ENCODE measurements around the gene ZER1.

Gene ZER1

DNA sequence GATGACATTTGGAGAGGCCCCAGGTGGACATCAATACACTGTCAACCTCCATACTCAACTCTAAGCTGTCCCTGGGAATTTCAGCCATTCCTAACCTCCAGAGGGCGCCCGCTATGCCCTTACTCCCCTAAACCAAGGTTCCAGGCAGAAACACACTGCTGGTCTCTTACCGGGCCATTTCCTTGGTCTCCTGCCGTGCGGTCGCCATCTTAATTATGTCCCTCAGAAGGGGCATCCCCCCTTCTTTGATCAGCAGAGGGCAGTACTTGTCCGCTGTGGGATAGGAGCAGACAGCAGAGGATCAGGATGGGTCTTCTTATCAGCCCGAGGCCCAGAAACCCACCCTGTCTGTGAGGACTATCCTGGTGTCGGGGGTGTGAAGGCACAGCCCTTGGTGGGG is 38.5 kb downstream of the ZER1 start:
- DNase-seq (ENCODE audit: low read depth): peak; percentile 85

DNA sequence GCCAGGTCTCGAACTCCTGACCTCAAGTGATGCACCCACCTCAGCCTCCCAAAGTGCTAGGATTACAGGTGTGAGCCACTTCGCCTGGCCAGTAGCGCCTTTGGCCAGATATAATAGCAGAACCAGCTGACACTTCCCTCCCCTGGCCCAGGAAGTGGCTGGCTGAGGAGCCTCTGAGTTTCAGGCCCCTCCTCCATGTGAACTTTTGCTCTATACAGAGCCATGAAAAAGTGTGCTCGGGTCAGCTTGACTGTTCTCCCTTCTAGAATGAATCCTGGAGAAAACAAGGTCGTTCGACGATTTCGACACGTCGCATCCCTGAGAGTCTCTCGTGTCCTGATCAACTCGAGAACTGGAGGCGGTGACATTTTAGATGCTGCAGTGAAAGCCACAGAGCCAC is 39.2 kb downstream of the ZER1 start:
- DNase-seq (ENCODE audit: low read depth): no peak

DNA sequence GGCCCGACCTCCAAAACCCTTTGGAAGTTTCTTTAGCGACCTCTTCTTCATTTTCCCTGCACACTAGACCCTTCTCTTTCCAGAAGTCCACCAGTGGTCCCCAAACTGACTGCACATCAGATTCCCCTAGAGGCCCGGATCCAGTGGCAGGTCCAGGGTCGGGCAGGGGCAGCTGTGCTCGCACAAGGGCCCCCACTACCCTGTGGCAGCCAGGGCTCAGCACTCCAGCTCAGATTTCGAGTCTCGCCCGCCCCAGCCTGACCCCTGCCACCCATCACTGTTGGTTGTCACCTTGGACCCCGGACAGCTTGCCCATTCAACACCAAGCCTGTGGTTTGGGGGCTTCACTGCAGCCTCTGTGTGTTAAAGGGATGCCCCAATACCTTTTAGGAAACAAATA is 40.0 kb downstream of the ZER1 start:
- no peak for DNase-seq (ENCODE audit: low read depth)

DNA sequence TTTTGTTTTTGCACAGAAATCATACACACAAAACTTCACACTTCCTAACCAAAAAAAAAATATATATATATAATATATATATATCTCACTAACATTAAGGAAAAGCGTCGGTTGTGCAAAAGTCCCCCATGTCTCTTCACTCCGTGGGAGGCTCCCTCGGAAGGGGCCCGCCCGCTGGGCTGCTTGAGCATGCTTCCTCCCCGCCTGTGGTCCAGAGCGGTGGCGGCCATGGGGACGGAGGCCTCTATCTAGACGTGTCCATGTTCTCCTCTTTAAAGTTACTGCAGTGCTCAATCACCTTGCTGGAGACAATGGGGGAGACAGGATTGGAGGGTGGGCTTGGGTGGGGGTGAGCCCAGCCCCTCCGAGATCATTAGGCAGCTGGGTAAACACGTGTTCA is 40.6 kb downstream of the ZER1 start:
- DNase-seq (ENCODE audit: low read depth): no peak

DNA sequence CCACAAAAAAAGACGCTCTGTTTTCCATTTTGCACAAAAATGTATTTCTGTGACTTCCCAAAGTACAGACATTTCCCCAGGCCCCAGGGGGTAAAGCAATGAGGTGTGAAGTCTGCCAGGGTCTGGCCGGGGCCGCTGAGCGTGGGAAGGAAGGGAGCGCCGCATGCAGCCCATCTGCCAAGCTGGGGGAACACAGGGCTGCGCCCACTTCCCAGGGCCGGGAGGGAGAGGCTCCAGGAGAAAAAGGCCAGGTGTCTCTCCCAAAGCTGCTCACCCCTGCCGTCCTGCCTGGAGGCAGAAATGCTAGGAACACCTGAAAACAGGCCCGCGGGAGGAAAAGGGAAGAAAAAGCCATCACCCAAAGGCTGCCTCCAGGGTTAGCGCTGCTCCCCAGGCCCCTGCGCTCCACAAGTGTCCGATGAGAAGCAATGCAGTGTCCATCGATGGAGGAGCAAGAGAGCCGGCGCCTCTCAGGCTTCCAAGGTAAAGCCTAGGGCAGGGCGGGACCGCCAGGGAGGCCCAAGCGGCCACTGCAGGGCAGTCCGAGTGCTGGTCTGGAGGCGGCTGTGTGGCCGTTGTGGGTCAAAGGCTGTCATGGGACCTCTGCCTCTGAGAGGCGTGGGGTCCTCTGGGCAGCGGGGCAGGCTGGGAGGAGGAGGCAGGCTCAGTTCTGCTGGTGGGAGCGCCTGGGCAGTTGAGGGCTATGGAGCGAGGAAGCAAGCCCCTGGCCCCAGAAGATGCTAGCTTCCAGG is 41.8 kb downstream of the ZER1 start:
- no peak for DNase-seq (ENCODE audit: low read depth)

DNA sequence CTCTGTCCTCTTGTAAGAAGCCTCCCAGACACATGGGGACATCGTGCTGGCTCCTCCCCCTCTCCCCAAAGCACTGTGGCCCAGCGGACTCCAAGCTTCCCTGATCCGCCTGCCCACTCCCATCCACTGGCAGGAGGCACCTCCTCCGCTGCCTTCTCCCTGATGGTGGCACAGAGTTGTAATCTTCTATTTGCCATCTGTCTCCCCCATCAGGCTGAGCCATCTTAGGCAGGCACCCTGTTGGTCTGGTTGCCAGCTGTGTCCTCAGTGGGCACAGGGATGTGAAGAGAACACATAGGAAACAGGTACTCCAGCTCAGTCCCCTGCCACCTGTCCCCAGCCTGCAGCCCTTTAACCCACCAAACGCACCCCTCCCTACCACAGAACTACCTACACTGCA is 42.4 kb downstream of the ZER1 start:
- DNase-seq (ENCODE audit: low read depth): no peak

DNA sequence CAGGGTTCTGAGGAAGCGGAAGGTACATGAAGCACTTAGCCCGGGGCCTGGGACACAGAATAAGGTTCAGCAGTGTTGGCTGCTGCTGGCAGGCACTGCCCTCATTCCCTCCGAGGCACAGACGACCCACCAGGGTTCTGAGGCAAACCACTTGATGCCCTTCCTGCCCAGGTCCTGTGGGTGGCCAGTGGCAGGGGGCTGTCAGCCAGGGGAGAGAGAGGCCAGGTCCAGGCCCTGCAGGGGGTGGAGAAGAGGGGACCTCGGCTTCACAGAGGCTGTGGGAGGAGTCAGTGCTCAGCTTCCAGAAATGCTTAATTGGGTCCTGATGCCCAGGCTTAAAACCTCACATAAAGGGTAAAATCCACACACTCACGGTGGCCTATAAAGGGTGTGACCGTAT is 43.4 kb downstream of the ZER1 start:
- no peak for DNase-seq (ENCODE audit: low read depth)

DNA sequence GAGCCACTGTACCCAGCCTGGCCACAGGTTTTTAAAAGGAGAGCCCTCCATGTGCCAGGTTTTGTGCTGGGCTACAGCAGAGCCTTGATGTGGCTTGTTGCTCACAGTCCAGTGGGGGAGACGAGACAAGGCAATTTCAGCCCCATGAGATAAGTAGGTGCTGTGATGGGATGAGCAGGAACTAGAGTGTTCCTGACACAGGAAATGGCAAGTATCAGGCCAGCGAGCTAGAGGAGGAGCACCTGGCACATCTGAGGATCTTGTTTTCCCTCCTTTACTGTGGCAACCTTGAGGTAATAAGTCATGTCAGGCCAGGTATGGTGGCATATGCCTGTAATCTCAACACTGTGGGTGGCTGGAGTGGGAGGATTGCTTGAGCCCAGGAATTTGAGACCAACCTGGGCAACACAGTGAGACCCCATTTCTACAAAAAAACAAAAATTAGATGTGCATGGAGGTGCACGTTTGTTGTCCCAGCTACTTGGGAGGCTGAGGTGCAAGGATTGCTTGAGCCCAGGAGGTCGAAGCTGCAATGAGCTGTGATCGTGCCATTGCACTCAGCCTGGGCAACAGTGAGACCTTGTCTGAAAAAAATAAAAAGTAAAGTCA is 44.0 kb downstream of the ZER1 start:
- DNase-seq (ENCODE audit: low read depth): no peak

DNA sequence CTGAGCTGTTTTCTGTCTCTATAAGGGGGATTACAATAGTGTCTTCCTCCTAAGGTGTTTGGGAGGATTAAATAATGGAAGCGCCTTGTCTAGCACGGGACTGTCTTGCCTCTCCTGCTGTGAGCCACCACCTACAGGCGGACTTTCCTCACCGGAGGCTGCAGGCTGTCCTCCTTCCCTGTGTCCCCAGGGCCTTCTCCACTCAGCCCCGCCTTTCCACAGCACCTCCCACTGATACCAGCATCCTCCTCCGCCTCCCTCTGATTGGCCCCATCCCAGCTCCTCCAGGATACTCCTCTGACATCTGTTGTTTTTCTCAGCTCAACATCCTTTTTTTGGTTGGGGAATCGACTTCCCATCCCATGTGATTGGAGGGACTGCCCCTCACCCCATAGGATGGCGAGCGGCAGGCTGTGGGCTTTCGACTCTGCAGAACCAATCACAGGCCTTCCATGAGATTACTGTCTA is 46.9 kb downstream of the ZER1 start:
- peak; percentile 86 for DNase-seq (ENCODE audit: low read depth)

DNA sequence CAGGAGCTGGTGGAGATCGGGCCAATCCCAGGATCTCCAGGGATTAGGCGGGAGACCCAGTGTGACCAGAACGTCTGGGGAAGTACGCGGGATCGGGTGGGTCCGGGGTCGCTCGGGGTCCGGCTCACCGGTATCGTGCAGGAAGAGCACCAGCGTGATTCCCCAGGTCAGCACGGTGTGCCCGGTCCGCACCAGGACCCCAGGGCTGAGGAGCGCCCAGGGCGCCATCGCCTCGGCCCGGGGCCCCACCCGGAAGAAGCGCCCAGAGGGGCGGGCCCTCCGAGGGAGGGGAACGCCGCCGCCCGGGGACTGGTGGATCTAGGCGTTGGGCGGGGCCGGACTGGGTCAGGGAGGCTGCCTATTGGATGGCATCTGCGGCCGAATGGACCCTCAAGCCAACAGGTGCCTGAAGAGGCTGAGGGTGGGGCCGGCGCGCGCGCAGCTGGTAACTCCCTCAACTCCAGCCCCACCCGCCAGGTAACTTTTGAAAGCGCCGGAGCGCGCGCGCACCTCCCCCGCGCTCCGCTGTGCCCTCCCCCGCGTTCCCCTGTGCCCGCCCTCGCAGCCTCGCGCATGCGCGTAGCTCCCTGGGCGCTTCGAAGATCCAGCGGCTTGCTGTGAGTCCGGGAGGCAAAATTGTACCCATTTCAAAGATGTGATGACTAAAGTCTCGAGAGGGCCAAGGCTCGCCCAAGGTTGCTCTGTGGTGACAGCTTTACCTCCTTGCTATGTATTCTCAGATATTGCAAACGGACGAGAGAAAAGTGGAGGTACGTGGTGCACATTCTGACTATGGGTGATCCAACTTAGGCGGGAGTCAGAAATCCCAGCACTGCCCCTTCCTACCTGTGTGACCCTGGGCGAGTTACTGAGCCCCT is 47.6 kb downstream of the ZER1 start, which contains the start of gene ZDHHC12:
ZDHHC12 (minus strand) TSS at position 262 of the 878 bp plus-strand sequence; CDS start at position 228, 34 bp downstream.
- peak; percentile 99 for DNase-seq (ENCODE audit: low read depth)

DNA sequence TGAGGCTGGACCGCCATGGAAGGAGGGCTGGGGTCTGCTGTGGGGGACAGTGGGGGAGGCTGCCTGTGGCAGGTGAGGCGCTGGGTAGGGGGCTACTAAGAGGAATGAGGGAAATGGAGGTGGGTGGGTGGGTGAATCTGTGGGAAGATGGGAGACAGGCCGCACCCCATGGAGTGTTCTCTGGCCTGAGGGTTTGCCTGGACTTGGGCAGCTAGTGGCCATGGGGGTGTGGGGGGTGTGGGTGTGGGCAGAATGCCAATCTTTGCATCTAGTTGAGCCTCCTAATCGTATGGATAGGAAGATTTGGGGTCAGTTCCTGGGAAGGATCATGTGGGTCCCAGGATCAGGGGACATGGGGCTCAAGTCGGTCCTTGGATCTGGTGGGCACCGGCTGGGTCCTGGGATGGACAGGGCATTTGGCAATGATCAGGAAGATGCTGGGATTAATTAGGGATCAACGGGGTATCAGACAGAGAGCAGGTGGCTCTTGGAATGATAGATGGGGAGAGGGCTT is 48.3 kb downstream of the ZER1 start:
- DNase-seq (ENCODE audit: low read depth): no peak

DNA sequence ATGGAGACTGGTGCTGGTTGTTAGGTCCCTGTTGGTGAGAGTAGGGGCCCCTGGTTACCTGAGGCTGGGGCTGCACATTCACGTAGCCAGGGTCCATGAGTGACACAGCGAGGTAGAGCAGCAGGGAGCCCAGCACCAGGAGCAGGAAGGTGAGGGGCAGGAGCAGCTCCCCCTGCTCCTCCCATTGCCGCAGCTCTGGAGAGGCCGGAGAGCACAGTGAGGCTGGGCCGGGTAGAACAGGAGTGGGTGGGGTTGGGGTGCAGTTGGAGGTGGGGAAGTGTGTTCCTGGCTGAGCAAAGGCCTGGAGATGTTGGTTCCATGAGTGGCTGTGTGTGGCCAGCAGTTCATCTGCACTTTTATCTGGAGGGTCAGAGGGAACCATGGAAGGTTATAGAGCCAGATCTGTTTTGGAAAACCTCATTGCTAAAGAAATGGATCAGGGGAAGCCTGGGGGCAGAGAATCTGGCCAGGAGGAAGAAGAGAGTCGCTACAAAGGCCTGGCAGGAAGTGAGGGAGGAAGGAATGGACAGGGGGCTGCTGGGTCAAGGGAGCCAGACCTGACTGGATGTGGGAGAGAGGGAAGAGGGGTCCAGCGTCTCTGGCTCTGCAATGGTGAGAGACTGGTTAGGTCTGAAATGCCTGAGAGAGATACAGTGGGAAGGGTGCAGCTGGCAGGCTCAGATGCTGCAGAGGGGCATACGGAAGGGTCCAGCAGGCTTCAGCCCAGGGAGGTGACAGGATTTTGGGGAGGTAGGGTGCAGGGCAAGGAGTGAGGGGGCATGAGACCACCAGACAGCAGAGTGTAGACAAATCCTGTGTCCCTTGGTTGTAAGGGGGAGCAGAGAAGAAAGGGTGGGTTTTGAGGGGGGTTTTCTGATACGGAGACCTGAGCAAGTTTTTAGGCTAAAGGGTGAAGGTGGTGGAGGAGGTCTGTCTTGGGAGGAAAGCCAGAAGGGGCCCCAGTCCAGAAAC is 49.1 kb downstream of the ZER1 start:
- DNase-seq (ENCODE audit: low read depth): no peak

DNA sequence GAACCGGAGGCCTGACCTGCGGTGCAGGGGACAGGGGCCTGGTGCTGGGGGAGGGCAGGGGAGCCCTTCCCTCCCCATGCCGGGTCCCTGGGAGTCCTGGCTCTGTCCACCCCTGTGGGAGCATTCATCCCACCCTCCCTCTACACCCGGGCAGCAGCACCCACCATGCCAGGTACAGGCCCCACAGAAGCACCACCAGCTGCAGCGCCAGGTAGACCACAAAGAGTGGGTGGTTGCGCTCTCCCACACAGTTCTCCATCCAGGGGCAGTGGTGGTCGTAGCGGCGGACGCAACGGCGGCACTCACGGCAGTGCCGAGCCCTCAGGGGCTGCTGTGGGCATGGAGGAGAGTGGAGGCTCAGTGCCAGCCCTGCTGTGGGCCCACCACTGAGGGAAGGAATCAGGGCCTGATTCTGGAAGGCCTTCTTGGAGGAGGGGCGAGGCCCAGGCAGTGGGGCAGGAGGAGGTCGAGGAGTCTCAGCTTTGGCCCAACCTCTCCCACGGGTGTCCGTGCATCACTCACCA is 50.2 kb downstream of the ZER1 start:
- no peak for DNase-seq (ENCODE audit: low read depth)

DNA sequence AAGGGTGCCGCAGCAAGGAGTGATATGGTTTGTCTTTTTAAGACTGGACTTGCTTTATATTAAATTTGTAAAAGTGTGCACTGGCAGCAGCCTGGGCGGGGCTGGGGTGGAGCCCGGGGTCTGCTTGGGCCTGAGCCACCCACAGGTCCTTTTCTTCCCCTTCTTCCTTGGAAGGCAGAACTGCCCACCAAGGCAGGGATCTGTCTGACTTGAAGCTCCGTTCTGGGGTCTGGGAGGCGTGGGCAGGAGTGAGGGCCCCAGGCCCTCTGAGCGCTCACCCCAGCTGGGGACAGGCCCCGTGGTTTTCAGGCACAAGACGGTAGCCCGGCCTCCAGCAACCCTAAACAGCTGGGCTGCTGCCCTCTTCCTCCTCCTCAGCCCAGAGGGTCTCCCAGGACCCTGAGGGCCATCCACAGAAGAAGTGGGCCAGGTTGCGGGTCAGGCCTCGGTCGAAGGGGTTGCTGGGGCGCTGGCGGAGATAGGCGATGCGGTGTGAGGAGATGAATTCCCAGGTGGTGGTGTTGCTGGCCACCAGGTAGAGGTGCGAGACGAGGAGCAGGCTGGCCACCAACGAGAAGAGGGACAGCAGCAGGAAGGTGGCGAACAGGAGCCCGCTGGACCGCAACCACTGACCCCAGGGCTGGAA is 50.8 kb downstream of the ZER1 start:
- no peak for DNase-seq (ENCODE audit: low read depth)

DNA sequence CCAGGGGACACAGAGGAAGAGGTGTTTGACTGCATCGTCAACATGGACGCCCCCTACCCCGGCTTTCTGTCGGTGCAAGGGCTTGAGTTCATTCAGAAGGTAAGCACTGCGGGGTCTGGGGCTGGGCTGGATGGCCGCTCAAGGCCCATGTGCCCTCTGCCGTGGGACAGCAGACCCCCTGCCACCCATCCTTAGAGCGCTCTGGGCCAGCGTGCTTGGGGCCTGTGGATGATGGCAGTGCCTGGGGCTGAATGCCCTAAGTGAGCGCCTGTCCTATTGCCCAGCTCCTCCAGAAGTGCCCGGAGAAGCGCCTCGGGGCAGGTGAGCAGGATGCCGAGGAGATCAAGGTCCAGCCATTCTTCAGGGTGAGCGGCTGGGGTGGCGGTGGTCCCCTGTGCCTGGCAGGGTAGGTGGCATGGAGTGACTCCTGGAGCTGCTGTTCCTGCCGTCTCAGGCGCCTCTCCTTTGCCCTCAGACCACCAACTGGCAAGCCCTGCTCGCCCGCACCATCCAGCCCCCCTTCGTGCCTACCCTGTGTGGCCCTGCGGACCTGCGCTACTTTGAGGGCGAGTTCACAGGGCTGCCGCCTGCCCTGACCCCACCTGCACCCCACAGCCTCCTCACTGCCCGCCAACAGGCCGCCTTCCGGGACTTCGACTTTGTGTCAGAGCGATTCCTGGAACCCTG is 51.7 kb downstream of the ZER1 start:
- no peak for DNase-seq (ENCODE audit: low read depth)

DNA sequence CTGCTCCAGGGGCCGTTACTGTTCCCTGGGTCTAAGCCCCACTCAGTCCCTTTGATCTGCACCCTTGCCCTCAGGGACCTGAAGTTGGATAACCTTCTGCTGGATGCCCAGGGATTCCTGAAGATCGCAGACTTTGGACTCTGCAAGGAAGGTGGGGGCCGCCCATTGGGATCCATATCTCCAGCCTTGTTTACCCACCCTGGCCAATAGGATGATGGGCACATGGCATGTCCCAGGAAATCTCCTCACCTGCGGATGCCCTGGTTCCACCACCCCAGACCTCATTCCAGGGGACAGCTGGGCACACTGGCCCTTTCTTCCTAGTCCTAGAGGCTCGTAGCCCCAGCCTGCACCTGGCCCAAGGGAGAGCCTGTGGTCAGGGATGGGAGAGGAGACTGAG is 53.3 kb downstream of the ZER1 start:
- no peak for DNase-seq (ENCODE audit: low read depth)

DNA sequence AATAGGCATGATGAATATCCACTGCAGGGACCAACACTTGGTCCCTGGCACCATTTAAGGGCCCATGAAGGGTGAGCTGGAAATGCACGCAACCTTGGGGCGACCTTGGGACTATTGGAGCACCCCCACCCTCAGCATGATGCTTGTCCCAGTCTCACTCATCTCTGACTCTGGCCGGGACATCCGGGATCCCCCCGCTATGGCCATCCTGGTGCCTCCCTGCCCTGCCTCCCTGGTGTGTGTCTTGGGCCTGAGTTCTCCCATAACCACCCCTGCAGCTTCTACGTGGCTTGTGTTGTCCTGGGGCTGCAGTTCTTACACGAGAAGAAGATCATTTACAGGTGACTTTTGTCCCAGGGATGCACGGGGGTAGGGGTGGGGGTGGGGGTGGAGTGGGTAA is 53.7 kb downstream of the ZER1 start:
- DNase-seq (ENCODE audit: low read depth): no peak

DNA sequence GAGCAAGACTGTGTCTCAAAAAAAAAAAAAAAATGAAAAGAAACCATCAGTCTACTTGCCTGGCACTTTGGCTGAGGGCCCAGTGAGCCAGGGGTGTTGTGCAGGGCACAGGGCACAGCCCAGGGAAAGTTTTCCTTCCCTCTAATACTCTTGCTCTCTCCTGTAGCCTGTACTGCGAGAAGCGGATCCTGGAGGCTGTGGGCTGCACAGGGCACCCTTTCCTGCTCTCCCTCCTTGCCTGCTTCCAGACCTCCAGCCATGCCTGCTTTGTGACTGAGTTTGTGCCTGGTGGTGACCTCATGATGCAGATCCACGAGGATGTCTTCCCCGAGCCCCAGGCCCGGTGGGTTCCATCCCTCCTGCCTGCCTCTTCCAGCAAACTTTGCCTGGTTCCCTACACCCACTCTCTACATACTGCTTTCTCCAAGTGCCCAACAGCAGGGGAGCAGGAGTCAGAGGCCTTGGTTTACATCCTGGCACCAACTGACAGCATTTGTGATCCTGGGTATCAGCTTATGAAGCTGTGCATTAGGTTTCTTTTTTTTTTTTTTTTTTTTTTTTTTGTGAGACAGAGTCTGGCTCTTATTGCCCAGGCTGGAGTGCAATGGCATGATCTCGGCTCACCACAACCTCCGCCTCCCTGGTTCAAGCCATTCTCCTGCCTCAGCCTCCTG is 55.0 kb downstream of the ZER1 start:
- DNase-seq (ENCODE audit: low read depth): no peak

DNA sequence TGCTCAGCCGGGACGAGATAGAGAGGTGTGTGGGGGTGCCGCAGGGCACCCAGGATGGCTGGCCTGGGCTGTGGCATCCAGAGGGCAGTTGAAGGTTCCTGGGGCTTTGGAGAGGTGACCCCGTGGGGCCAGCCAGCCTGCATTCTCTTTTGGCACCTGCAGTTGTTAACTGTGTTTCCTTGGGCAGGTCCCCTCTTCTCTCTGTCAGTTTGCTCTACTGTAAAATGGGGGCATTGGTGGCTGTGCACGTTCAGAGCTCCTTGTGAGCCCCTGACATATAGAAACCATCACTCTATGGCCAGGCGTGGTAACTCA is 56.3 kb downstream of the ZER1 start:
- no peak for DNase-seq (ENCODE audit: low read depth)

All from iris pigment epithelial cell (primary cell).